GM18507 (cell line): ENCODE results near the gene HYAL1.
A peak's percentile ranks its signal among the peaks of the same experiment; 100 is the strongest.

Experiments used
- DNase-seq: peaks from one replicate; pipeline ENCODE4 v3.0.0; 2011; ENCODE audit warnings: low read depth; ENCODE audit not compliant: insufficient read length; ENCODE audit errors: extremely low spot score
- FAIRE-seq: peaks from 2 replicates; lab custom pipeline; 2011; peaks lifted over from hg19 to GRCh38; lab: Jason Lieb, UNC

Gene HYAL1

GRCh38 chr3:50303013-50303815 is at the start of gene HYAL1:
TSS of gene HYAL1 (minus strand) at chr3:50303574. CDS start at chr3:50302956, 618 bp downstream.
- FAIRE-seq (no peak), DNase-seq (no peak)

GRCh38 chr3:50352781-50353180 is 49.4 kb upstream of the HYAL1 start:
- no peak for FAIRE-seq

GRCh38 chr3:50351323-50351697 is 47.9 kb upstream of the HYAL1 start:
- DNase-seq (no peak), FAIRE-seq (no peak)

More at GRCh38 chr3:50352781-50353180, 49.4 kb upstream of the HYAL1 start:
- no peak for DNase-seq

- FAIRE-seq = peak; percentile 98
- DNase-seq = peak; percentile 96
Measured at GRCh38 chr3:50350527-50351322, 47.4 kb upstream of the HYAL1 start, which contains the start of the genes CYB561D2 and NPRL2. TSS of gene CYB561D2 (plus strand) at chr3:50350862. CDS start at chr3:50351434, 572 bp downstream. TSS of gene NPRL2 (minus strand) at chr3:50350775. CDS start at chr3:50350652, 123 bp downstream.

- DNase-seq = no peak
- FAIRE-seq = no peak
Measured at GRCh38 chr3:50350213-50350526, 46.8 kb upstream of the HYAL1 start.

- FAIRE-seq (peak; percentile 72), DNase-seq (no peak)
Measured at GRCh38 chr3:50347187-50347813, 43.9 kb upstream of the HYAL1 start.

GRCh38 chr3:50345586-50346234 is 42.3 kb upstream of the HYAL1 start, which contains the start of gene ZMYND10:
TSS of gene ZMYND10 (minus strand) at chr3:50345732. CDS start at chr3:50345579, 153 bp downstream.
- no peak for DNase-seq

GRCh38 chr3:50345008-50345407 is 41.6 kb upstream of the HYAL1 start:
- DNase-seq = no peak
- FAIRE-seq = no peak

More at GRCh38 chr3:50345586-50346234, 42.3 kb upstream of the HYAL1 start, which contains the start of gene ZMYND10:
- peak; percentile 72 for FAIRE-seq

- DNase-seq = no peak
- FAIRE-seq = no peak
Measured at GRCh38 chr3:50342813-50343633, 39.6 kb upstream of the HYAL1 start.

GRCh38 chr3:50341996-50342650 is 38.7 kb upstream of the HYAL1 start:
- DNase-seq (no peak), FAIRE-seq (no peak)

GRCh38 chr3:50341537-50341936 is 38.2 kb upstream of the HYAL1 start:
- DNase-seq = no peak
- no peak for FAIRE-seq

GRCh38 chr3:50340448-50341329 is 37.3 kb upstream of the HYAL1 start, which contains the start of gene RASSF1:
TSS of gene RASSF1 (minus strand) at chr3:50340836. CDS start at chr3:50340805, 31 bp downstream.
- DNase-seq (peak; percentile 65), FAIRE-seq (peak; percentile 88)

- no peak for FAIRE-seq
- no peak for DNase-seq
Measured at GRCh38 chr3:50340147-50340447, 36.7 kb upstream of the HYAL1 start.

GRCh38 chr3:50339485-50340146 is 36.2 kb upstream of the HYAL1 start:
- no peak for DNase-seq
- FAIRE-seq = peak; percentile 26

- DNase-seq = no peak
- peak; percentile 63 for FAIRE-seq
Measured at GRCh38 chr3:50338965-50339364, 35.6 kb upstream of the HYAL1 start.

- DNase-seq = peak; percentile 98
- peak; percentile 98 for FAIRE-seq
Measured at GRCh38 chr3:50337175-50337861, 33.9 kb upstream of the HYAL1 start.
